GM18502 (cell line): ENCODE measurements around the gene PKDCC.

Experiments
- ATAC-seq: cut with Tn5 transposase; IDR thresholded peaks from one replicate; pipeline ENCODE4 v1.9.1; 2021; ENCODE audit warnings: mild to moderate bottlenecking; ENCODE audit not compliant: unreplicated experiment, poor library complexity

PKDCC gene

GRCh38 chr2:42047488-42048298 is at the start of gene PKDCC:
Gene PKDCC (plus strand): TSS chr2:42048021. CDS start chr2:42048200, 179 bp downstream.
- ATAC-seq = peak; percentile 71

- ATAC-seq = no peak
Observed at GRCh38 chr2:41998186-41999127, 49.4 kb upstream of the PKDCC start.

GRCh38 chr2:41999128-41999480 is 48.7 kb upstream of the PKDCC start:
- no peak for ATAC-seq

- no peak for ATAC-seq
Observed at GRCh38 chr2:41999592-42000281, 48.1 kb upstream of the PKDCC start.

GRCh38 chr2:42001711-42002201 is 46.1 kb upstream of the PKDCC start:
- ATAC-seq = no peak

GRCh38 chr2:42007551-42007950 is 40.3 kb upstream of the PKDCC start:
- no peak for ATAC-seq

- ATAC-seq = no peak
Observed at GRCh38 chr2:42008241-42008921, 39.4 kb upstream of the PKDCC start.

- peak; percentile 79 for ATAC-seq
Observed at GRCh38 chr2:42009657-42010580, 37.9 kb upstream of the PKDCC start.

GRCh38 chr2:42010743-42011298 is 37.0 kb upstream of the PKDCC start:
- no peak for ATAC-seq

- no peak for ATAC-seq
Observed at GRCh38 chr2:42012137-42012536, 35.7 kb upstream of the PKDCC start.

- no peak for ATAC-seq
Observed at GRCh38 chr2:42012651-42013050, 35.2 kb upstream of the PKDCC start.

GRCh38 chr2:42013409-42013808 is 34.4 kb upstream of the PKDCC start:
- no peak for ATAC-seq

- ATAC-seq = no peak
Observed at GRCh38 chr2:42021464-42021863, 26.4 kb upstream of the PKDCC start.

- ATAC-seq = no peak
Observed at GRCh38 chr2:42025151-42025582, 22.7 kb upstream of the PKDCC start.

GRCh38 chr2:42026272-42026671 is 21.5 kb upstream of the PKDCC start:
- no peak for ATAC-seq

GRCh38 chr2:42028571-42029148 is 19.2 kb upstream of the PKDCC start:
- peak; percentile 86 for ATAC-seq

- peak; percentile 29 for ATAC-seq
Observed at GRCh38 chr2:42029171-42029570, 18.6 kb upstream of the PKDCC start.

GRCh38 chr2:42029639-42030199 is 18.1 kb upstream of the PKDCC start:
- ATAC-seq = peak; percentile 29
